IMR-90 (cell line): ENCODE results near the gene RNGTT. TPM values are rescaled to one million over a fixed set of nuclear protein-coding genes. Genes with fewer than 3 reads are reported as not detected.

Source experiments
- ATAC-seq: fragments of 200-7000 bp; cut with Tn5 transposase; 2 replicates; pipeline ENCODE4 v1.9.1; 2020; ENCODE audit warnings: low read depth, mild to moderate bottlenecking, moderate library complexity
- BruUV-seq: library from RNA; stranded (reverse); fragments of 400-500 nt; replicated peaks from 2 replicates; lab custom pipeline; 2021; lab: Mats Ljungman, UMichigan
- CTCF ChIA-PET: fragments of 300-600 bp; formaldehyde crosslinking; extraction: SDS; loops from one replicate; lab custom pipeline; 2021; ENCODE audit warnings: antibody characterized with exemption; lab: Yijun Ruan, JAX
- POLR2A ChIA-PET: fragments of 300-600 bp; sonication (Branson Sonifier 250); formaldehyde crosslinking; loops from one replicate; lab custom pipeline; 2022; ENCODE audit warnings: antibody characterized with exemption; ENCODE audit not compliant: unreplicated experiment; lab: Charles Lee
- DNase-seq: peaks from one replicate; pipeline ENCODE4 v3.0.0; 2013
- H2AFZ ChIP-seq: replicated peaks from 2 replicates; pipeline ENCODE3; 2013; ENCODE audit warnings: low read length, mild to moderate bottlenecking; ENCODE audit not compliant: poor library complexity
- H2AK5ac ChIP-seq: 2 replicates; pipeline ENCODE4 v1.6.1; 2013; ENCODE audit warnings: low read depth, low read length, inconsistent platforms
- H2AK9ac ChIP-seq: replicated peaks from 2 replicates; pipeline ENCODE3; 2013; ENCODE audit warnings: mild to moderate bottlenecking, low read depth, low read length, moderate library complexity; ENCODE audit not compliant: poor library complexity
- H2BK120ac ChIP-seq: 2 replicates; pipeline ENCODE4 v1.6.1; 2013; ENCODE audit warnings: low read depth, low read length, inconsistent platforms
- H2BK15ac ChIP-seq: 3 replicates; pipeline ENCODE4 v1.6.1; 2013; ENCODE audit warnings: low read depth, low read length, inconsistent platforms
- H2BK20ac ChIP-seq: 2 replicates; pipeline ENCODE4 v1.6.1; 2013; ENCODE audit warnings: low read depth, mild to moderate bottlenecking, inconsistent platforms, low read length, moderate library complexity
- H2BK5ac ChIP-seq: 2 replicates; pipeline ENCODE4 v1.6.1; 2013; ENCODE audit warnings: mild to moderate bottlenecking, low read depth, low read length, inconsistent platforms; ENCODE audit not compliant: poor library complexity, severe bottlenecking
- H3K14ac ChIP-seq: replicated peaks from 2 replicates; pipeline ENCODE4 v1.6.1; 2013; ENCODE audit warnings: low read depth, low read length, inconsistent platforms
- H3K18ac ChIP-seq: 2 replicates; pipeline ENCODE4 v1.6.1; 2013; ENCODE audit warnings: low read depth, low read length, control low read depth
- H3K23ac ChIP-seq: 2 replicates; pipeline ENCODE4 v1.6.1; 2013; ENCODE audit warnings: low read depth, low read length, inconsistent platforms
- H3K27ac ChIP-seq: 2 replicates; pipeline ENCODE4 v1.5.1; 2013; ENCODE audit warnings: mild to moderate bottlenecking, control low read depth, low read length; ENCODE audit not compliant: insufficient read depth
- H3K27me3 ChIP-seq: 2 replicates; pipeline ENCODE4 v1.6.1; 2013; ENCODE audit warnings: low read length; ENCODE audit not compliant: control insufficient read depth, insufficient read depth
- H3K36me3 ChIP-seq: 2 replicates; pipeline ENCODE4 v1.6.1; 2013; ENCODE audit warnings: low read length, mixed read lengths; ENCODE audit not compliant: control insufficient read depth, insufficient read depth
- H3K4ac ChIP-seq: 2 replicates; pipeline ENCODE4 v1.6.1; 2013; ENCODE audit warnings: low read depth, low read length, inconsistent platforms
- H3K4me1 ChIP-seq: 2 replicates; pipeline ENCODE4 v1.6.1; 2013; ENCODE audit warnings: low read length, mixed read lengths; ENCODE audit not compliant: control insufficient read depth, insufficient read depth
- H3K4me2 ChIP-seq: 2 replicates; pipeline ENCODE4 v1.6.1; 2013; ENCODE audit warnings: low read depth, mild to moderate bottlenecking, control low read depth, low read length, moderate library complexity
- H3K4me3 ChIP-seq: 2 replicates; pipeline ENCODE4 v1.5.1; 2013; ENCODE audit warnings: low read depth, mild to moderate bottlenecking, control low read depth, low read length, moderate library complexity; ENCODE audit not compliant: insufficient read depth
- H3K56ac ChIP-seq: 2 replicates; pipeline ENCODE4 v1.6.1; 2013; ENCODE audit warnings: low read length, inconsistent platforms; ENCODE audit not compliant: insufficient read depth; ENCODE audit errors: extremely low read depth
- H3K79me1 ChIP-seq, 2 experiments: 2 replicates each; pipeline ENCODE4 v1.6.1; 2013; ENCODE audit warnings: low read length in 2 of 2, inconsistent platforms in 1 of 2, low read depth in 1 of 2
- H3K9ac ChIP-seq: 2 replicates; pipeline ENCODE4 v1.6.1; 2013; ENCODE audit warnings: low read depth, low read length, control low read depth
- H3K9me1 ChIP-seq: 2 replicates; pipeline ENCODE4 v1.6.1; 2013; ENCODE audit warnings: low read length, inconsistent platforms; ENCODE audit not compliant: insufficient read depth
- H3K9me3 ChIP-seq: 2 replicates; pipeline ENCODE4 v1.6.1; 2013; ENCODE audit warnings: low read length; ENCODE audit not compliant: control insufficient read depth, insufficient read depth
- H4K20me1 ChIP-seq: 2 replicates; pipeline ENCODE4 v1.6.1; 2013; ENCODE audit warnings: low read length, inconsistent platforms; ENCODE audit not compliant: insufficient read depth
- H4K5ac ChIP-seq: 2 replicates; pipeline ENCODE4 v1.6.1; 2013; ENCODE audit warnings: mild to moderate bottlenecking, low read depth, low read length, control low read depth
- H4K8ac ChIP-seq, 2 experiments: 2 replicates each; pipeline ENCODE4 v1.6.1; 2013; ENCODE audit warnings: low read depth in 2 of 2, low read length in 2 of 2, control low read depth in 1 of 2, inconsistent platforms in 1 of 2
- H4K91ac ChIP-seq: 2 replicates; pipeline ENCODE4 v1.6.1; 2013; ENCODE audit warnings: low read depth, low read length, inconsistent platforms; ENCODE audit not compliant: insufficient read depth
- CHD1 ChIP-seq: IDR thresholded peaks from 2 replicates; pipeline ENCODE4 v1.6.1; 2012; ENCODE audit warnings: low read depth, low read length, improper control_type of control experiment
- FOS ChIP-seq: fragments of 150-350 bp; IDR thresholded peaks from 2 replicates; pipeline ENCODE4 v1.6.1; 2016; ENCODE audit warnings: low read depth, low read length
- MAFK ChIP-seq: IDR thresholded peaks from 2 replicates; pipeline ENCODE4 v1.6.1; 2012; ENCODE audit warnings: low read depth, low read length, improper control_type of control experiment
- MAZ ChIP-seq: IDR thresholded peaks from 2 replicates; pipeline ENCODE4 v1.6.1; 2012; ENCODE audit warnings: low read depth, mild to moderate bottlenecking, low read length, improper control_type of control experiment, moderate library complexity, borderline replicate concordance
- NFE2L2 ChIP-seq: fragments of 150-350 bp; IDR thresholded peaks from 2 replicates; pipeline ENCODE4 v1.6.1; 2016; ENCODE audit warnings: low read depth, mild to moderate bottlenecking, low read length
- POLR2A ChIP-seq: IDR thresholded peaks from 2 replicates; pipeline ENCODE4 v1.6.1; 2012; ENCODE audit warnings: mild to moderate bottlenecking, low read depth, low read length
- RAD21 ChIP-seq: IDR thresholded peaks from 2 replicates; pipeline ENCODE4 v1.6.1; 2012; ENCODE audit warnings: low read length, improper control_type of control experiment
- RFX5 ChIP-seq: IDR thresholded peaks from 2 replicates; pipeline ENCODE4 v1.8.0; 2012; ENCODE audit warnings: low read depth, mild to moderate bottlenecking, low read length, moderate library complexity
- SMC3 ChIP-seq: fragments of 150-350 bp; IDR thresholded peaks from 2 replicates; pipeline ENCODE4 v1.6.1; 2016; ENCODE audit warnings: low read depth, mild to moderate bottlenecking, antibody characterized with exemption, low read length, moderate library complexity
- USF2 ChIP-seq: fragments of 150-350 bp; IDR thresholded peaks from 2 replicates; pipeline ENCODE4 v1.6.1; 2017; ENCODE audit warnings: mild to moderate bottlenecking, antibody characterized with exemption, low read length, low read depth
- WGBS, 2 experiments: methylation state at CpG; one replicate each; pipeline versions ENCODE4 v1.1.5 to v1.1.7; 2013; ENCODE audit warnings: missing lambda C conversion rate in 2 of 2; ENCODE audit not compliant: insufficient read length in 1 of 2; ENCODE audit errors: extremely low coverage in 2 of 2; 5-methylcytosine and 5-hydroxymethylcytosine counted together
- dilution Hi-C: fragments of 300-500 bp; cut with HindIII; formaldehyde crosslinking; loops from one replicate; pipeline ENCODE4 v1.14.3; 2018; ENCODE audit warnings: low sequenced_read_pairs; ENCODE audit not compliant: unreplicated experiment
- in situ Hi-C: fragments of 300-500 bp; cut with MboI; formaldehyde crosslinking; loops from 3 replicates; pipeline ENCODE4 v1.14.3; 2019; ENCODE audit warnings: low sequenced_read_pairs, inconsistent platforms, mixed read lengths
- intact Hi-C: fragments of 100-400 bp; cut with micrococcal nuclease; formaldehyde crosslinking; loops from 2 replicates; pipeline ENCODE4 v1.10.0; 2022
- polyA plus RNA-seq, 3 experiments: library from polyadenylated mRNA; depleted of rRNA; stranded (reverse); fragments of >200 nt; gene quantifications; 2 replicates each; pipeline ENCODE4 v1.2.3, GENCODE V29; 2012; ENCODE audit warnings: low replicate concordance in 1 of 3
- total RNA-seq: library from RNA; depleted of rRNA; stranded (reverse); fragments of >200 nt; gene quantifications from 2 replicates; pipeline ENCODE4 v1.2.3, GENCODE V29; 2012

The RNGTT gene
- total and polyA plus RNA-seq, 2 of the 4 experiments (the other 2 are of a cell fraction), result 5.4 to 21.7 TPM

- TF ChIP-seq FOS (no peak), SMC3 (no peak), MAZ (no peak), CHD1 (no peak), MAFK (no peak), POLR2A (no peak), RAD21 (no peak), USF2 (no peak), RFX5 (no peak), NFE2L2 (no peak)
- H4K8ac ChIP-seq, result no peak overlapping the region
- H3K27me3 ChIP-seq, result no peaks in the 10 kb centered on the region
- no peak overlapping the region for H3K9ac ChIP-seq
- BruUV-seq, result no TSS peak
- H3K4me3 ChIP-seq, result no peak overlapping the region
- no peak overlapping the region for H3K14ac ChIP-seq
- no peak overlapping the region for H3K4me2 ChIP-seq
- no peak overlapping the region for H3K56ac ChIP-seq
- H3K4ac ChIP-seq, result no peak overlapping the region
- ChIA-PET POLR2A (no interaction called here), CTCF (interaction anchor here (0.6 to 0.7 kb wide), 3 partner anchors 14 to 32 kb away, joined by 3 read pairs; no protein-coding TSS in a partner anchor)
- no peaks in the 10 kb centered on the region for H3K9me3 ChIP-seq
- no peak overlapping the region for H3K27ac ChIP-seq
- no peak overlapping the region for H4K91ac ChIP-seq
- H3K4me1 ChIP-seq, result no peaks in the 10 kb centered on the region
- no peak for ATAC-seq
- no peak overlapping the region for H2BK120ac ChIP-seq
- no peak overlapping the region for H2BK15ac ChIP-seq
- H3K9me1 ChIP-seq, result no peaks in the 10 kb centered on the region
- 68% methylated on average over 5 of the region's 6 CpGs; no CpG with 5 or more reads in 1 of the 2 experiments for WGBS, 2 experiments
- H4K5ac ChIP-seq, result no peak overlapping the region
- dilution Hi-C loops, result no loop called here
- no peaks in the 10 kb centered on the region for H3K36me3 ChIP-seq
- no peak overlapping the region for H2AK9ac ChIP-seq
- no peaks in the 10 kb centered on the region for H4K20me1 ChIP-seq
- no peak overlapping the region for H3K18ac ChIP-seq
- no peak overlapping the region for H2BK5ac ChIP-seq
- H2AK5ac ChIP-seq, result no peak overlapping the region
- H3K23ac ChIP-seq, result no peak overlapping the region
- H3K79me1 ChIP-seq, result no peaks in the 10 kb centered on the region
- in situ Hi-C loops, result no loop called here
- H2AFZ ChIP-seq, result no peak overlapping the region
- no peak for DNase-seq
- no peak overlapping the region for H2BK20ac ChIP-seq
- intact Hi-C loops, result no loop called here
Observed at GRCh38 chr6:88599571-88599970, 363.8 kb downstream of the RNGTT start.
